Adrenal gland (tissue), 12 donors: ENCODE data around the gene CLEC16A. TPM values are rescaled to one million over a fixed set of nuclear protein-coding genes. Genes with fewer than 3 reads are reported as not detected.

Experiments
- DNase-seq, 7 donors: peaks; one replicate each; pipeline ENCODE4 v3.0.0-alpha.2; 2019 to 2020
- H3K27ac ChIP-seq, 5 donors: fragments of 200-600 bp; sonication (generic) in 4 of 5; 1 replicate in 3 of 5; 2 replicates in 2 of 5; pipeline versions ENCODE4 v1.5.1 to v1.8.0; 2016 to 2020; ENCODE audit warnings: mild to moderate bottlenecking in 1 of 5
- H3K27me3 ChIP-seq: fragments of 200-600 bp; 2 replicates; pipeline ENCODE4 v1.8.0; 2021
- H3K36me3 ChIP-seq, 2 donors: fragments of 200-600 bp; replicated peaks in 1 of 2; 1 replicate in 1 of 2; 2 replicates in 1 of 2; pipeline versions ENCODE4 v1.5.1 to v1.8.0; 2018 to 2022
- H3K4me1 ChIP-seq, 2 donors: fragments of 200-600 bp; replicated peaks in 1 of 2; 1 replicate in 1 of 2; 2 replicates in 1 of 2; pipeline versions ENCODE4 v1.5.1 to v1.8.0; 2018 to 2021
- H3K4me3 ChIP-seq, 4 donors: fragments of 200-600 bp; sonication (generic) in 3 of 4; one replicate each; pipeline ENCODE4 v1.5.1; 2016 to 2018
- H3K9me3 ChIP-seq, 3 donors: fragments of 200-600 bp; sonication (generic) in 1 of 3; replicated peaks in 1 of 3; 1 replicate in 2 of 3; 2 replicates in 1 of 3; pipeline versions ENCODE4 v1.5.1 to v1.8.0; 2016 to 2021
- POLR2A ChIP-seq, 2 donors: fragments of 450-650 bp; IDR thresholded peaks; one replicate each; pipeline ENCODE4 v1.6.1; 2017; ENCODE audit warnings: antibody characterized with exemption in 2 of 2, mild to moderate bottlenecking in 2 of 2, moderate library complexity in 1 of 2
- WGBS, 4 donors: extraction: QIAGEN DNeasy Blood & Tissue Kit in 2 of 4; methylation state at CpG; one replicate each; pipeline versions ENCODE4 v1.1.5 to v1.1.7; 2013 to 2017; 5-methylcytosine and 5-hydroxymethylcytosine counted together
- intact Hi-C, 2 donors: fragments of 100-400 bp; cut with DNase I; formaldehyde crosslinking; loops; one replicate each; pipeline versions ENCODE4 v1.14.1 to v1.15.0; 2022 to 2023
- polyA plus RNA-seq, 3 donors: library from polyadenylated mRNA; stranded (reverse); fragments of 200-250 nt in 2 of 3; fragments of 350-450 nt in 1 of 3; fragmentation: Illumina TruSeq in 1 of 3; extraction: RNeasy Lipid Tissue Mini Kit (QIAGEN cat#74804) in 1 of 3; gene quantifications; one replicate each; pipeline ENCODE4 v1.2.3, GENCODE V29; 2013 to 2014
- total RNA-seq, 9 donors: library from RNA; depleted of rRNA in 4 of 9; stranded (reverse); fragments of >200 nt in 4 of 9; fragments of 120-200 nt in 1 of 9; fragmentation: NEBNext Ultra II Directional in 1 of 9; extraction: Animal tissue kit (Norgen Biotek cat#: 25700) in 1 of 9; gene quantifications; one replicate each; pipeline versions ENCODE4 v1.1.0 to v1.2.4, GENCODE V29; 2013 to 2023
- TF ChIP-seq, protein P1 (sequence below), 6 experiments: fragments of 450-650 bp in 4 of 6; fragments of 200-600 bp in 2 of 6; sonication (generic) in 1 of 6; IDR thresholded peaks; 1 replicate in 5 of 6; 2 replicates in 1 of 6; pipeline versions ENCODE4 v1.5.1 to v1.8.0; 2016 to 2021; ENCODE audit warnings: antibody characterized with exemption in 6 of 6, mild to moderate bottlenecking in 2 of 6, moderate library complexity in 1 of 6
- donor health status: healthy with polysubstance abuse.
- donor health status: Bipolar disorder and iron deficiency.
- donor health status: DM: yes; HTN: yes; CAD: no.
- donor health status: DM: no; HTN: no; CAD: no.
- donor health status: DM: no; HTN: no; CAD: no.
- donor health status: DM: yes; HTN: yes; CAD: no.

CLEC16A gene
- total and polyA plus RNA-seq, 12 donors: 14.0 to 37.2 (median 27.6) TPM

- no peak overlapping the region for H3K4me3 ChIP-seq
- H3K9me3 ChIP-seq: no peaks in the 10 kb centered on the region
- 70 to 72% (median 71%) methylated on average over 4 of the region's 4 CpGs for WGBS, 4 donors
- TF ChIP-seq POLR2A (IDR thresholded peaks at IDR 0.05): no peak
- TF ChIP-seq, protein P1, sequence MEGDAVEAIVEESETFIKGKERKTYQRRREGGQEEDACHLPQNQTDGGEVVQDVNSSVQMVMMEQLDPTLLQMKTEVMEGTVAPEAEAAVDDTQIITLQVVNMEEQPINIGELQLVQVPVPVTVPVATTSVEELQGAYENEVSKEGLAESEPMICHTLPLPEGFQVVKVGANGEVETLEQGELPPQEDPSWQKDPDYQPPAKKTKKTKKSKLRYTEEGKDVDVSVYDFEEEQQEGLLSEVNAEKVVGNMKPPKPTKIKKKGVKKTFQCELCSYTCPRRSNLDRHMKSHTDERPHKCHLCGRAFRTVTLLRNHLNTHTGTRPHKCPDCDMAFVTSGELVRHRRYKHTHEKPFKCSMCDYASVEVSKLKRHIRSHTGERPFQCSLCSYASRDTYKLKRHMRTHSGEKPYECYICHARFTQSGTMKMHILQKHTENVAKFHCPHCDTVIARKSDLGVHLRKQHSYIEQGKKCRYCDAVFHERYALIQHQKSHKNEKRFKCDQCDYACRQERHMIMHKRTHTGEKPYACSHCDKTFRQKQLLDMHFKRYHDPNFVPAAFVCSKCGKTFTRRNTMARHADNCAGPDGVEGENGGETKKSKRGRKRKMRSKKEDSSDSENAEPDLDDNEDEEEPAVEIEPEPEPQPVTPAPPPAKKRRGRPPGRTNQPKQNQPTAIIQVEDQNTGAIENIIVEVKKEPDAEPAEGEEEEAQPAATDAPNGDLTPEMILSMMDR (IDR thresholded peaks at IDR 0.05): no peak
- H3K27ac ChIP-seq: peak overlapping the region in 1 of 5 donors; percentile 44
- intact Hi-C loops: no loop called here
- no peaks in the 10 kb centered on the region for H3K27me3 ChIP-seq
- no peak for DNase-seq
- H3K36me3 ChIP-seq: peaks cover 0 to 4% of the 10 kb centered on the region in 2 donors
- H3K4me1 ChIP-seq: peaks cover 5 to 9% of the 10 kb centered on the region in 2 donors
Measured at GRCh38 chr16:10992112-10992511, 47.7 kb downstream of the CLEC16A start.

GRCh38 chr16:10992797-10993196 is 48.4 kb downstream of the CLEC16A start:
- no peak overlapping the region for H3K27ac ChIP-seq
- TF ChIP-seq POLR2A (IDR thresholded peaks at IDR 0.05): no peak
- TF ChIP-seq, protein P1 (IDR thresholded peaks at IDR 0.05): no peak
- no peak overlapping the region for H3K4me3 ChIP-seq
- no peaks in the 10 kb centered on the region for H3K27me3 ChIP-seq
- intact Hi-C loops: no loop called here
- peak in 5 of 7 donors; percentile 48 to 65 (median 57) for DNase-seq
- no peaks in the 10 kb centered on the region for H3K9me3 ChIP-seq
- peaks cover 5 to 9% of the 10 kb centered on the region in 2 donors for H3K4me1 ChIP-seq
- peaks cover 0 to 4% of the 10 kb centered on the region in 2 donors for H3K36me3 ChIP-seq
- 60 to 83% (median 77%) methylated on average over 4 to 5 of the region's 5 CpGs for WGBS, 4 donors

DNA sequence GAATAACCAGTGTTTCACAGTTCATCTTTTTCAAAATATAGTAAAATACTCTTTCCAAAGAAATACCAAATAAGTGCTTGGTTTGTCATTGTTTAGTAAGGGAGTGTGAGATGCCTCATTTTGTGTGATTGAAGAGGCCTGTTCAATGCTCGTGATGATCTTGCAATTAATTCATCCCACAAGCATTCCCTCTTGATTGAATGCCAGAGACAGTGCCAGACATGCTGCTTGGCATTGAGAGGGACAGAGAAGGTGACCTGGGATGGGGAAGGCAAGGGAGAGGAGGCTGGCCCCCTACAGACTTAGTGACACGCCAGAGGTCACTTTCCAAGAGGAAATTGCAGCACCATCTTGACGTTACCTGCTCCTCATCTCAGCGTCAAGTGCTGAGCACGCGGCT is 49.3 kb downstream of the CLEC16A start:
- Histone ChIP-seq H3K27ac (no peak overlapping the region), H3K36me3 (peaks cover 0 to 4% of the 10 kb centered on the region in 2 donors), H3K4me3 (no peak overlapping the region), H3K9me3 (no peaks in the 10 kb centered on the region), H3K27me3 (no peaks in the 10 kb centered on the region), H3K4me1 (peaks cover 5 to 9% of the 10 kb centered on the region in 2 donors)
- WGBS, 4 donors: 88 to 94% (median 92%) methylated on average over 6 of the region's 6 CpGs
- TF ChIP-seq, protein P1 (IDR thresholded peaks at IDR 0.05): no peak
- no peak for TF ChIP-seq POLR2A (IDR thresholded peaks at IDR 0.05)
- DNase-seq: no peak
- intact Hi-C loops: no loop called here

DNA sequence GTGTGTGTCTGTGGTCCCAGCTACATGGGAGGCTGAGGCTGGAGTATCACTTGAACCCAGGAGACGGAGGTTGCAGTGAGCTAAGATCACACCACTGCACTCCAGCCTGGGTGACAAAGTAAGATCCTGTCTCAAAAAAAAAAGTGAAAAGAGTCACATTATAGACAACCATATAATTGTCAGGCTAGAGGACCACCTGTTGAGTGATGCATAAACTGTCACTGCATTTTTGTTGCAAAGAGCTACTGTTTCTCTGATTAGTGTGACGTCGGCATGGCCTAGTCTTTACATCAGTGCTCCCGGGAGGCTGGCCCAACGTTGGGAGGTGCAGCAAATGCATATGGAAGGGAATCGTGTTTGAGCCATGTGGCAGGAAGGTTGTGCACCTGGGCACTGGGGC is 50.2 kb downstream of the CLEC16A start:
- 90 to 94% (median 92%) methylated on average over 6 of the region's 6 CpGs for WGBS, 4 donors
- Histone ChIP-seq H3K27ac (no peak overlapping the region), H3K27me3 (no peaks in the 10 kb centered on the region), H3K4me1 (peaks cover 5 to 9% of the 10 kb centered on the region in 2 donors), H3K36me3 (no peaks in the 10 kb centered on the region), H3K4me3 (no peak overlapping the region), H3K9me3 (no peaks in the 10 kb centered on the region)
- TF ChIP-seq POLR2A (IDR thresholded peaks at IDR 0.05): no peak
- TF ChIP-seq, protein P1 (IDR thresholded peaks at IDR 0.05): no peak
- intact Hi-C loops: no loop called here
- DNase-seq: no peak
